OCI-M2 (cell line): ENCODE results near the gene SLC16A2.

ENCODE experiments used
- DNase-seq: peaks from one replicate; lab custom pipeline; 2025; ENCODE audit not compliant: unreplicated experiment; lab: John Stamatoyannopoulos, UW

Gene SLC16A2

GRCh38 chrX:74535086-74535407, 113.8 kb downstream of the SLC16A2 start:
- DNase-seq: no peak

GRCh38 chrX:74535408-74536151, 114.3 kb downstream of the SLC16A2 start:
- DNase-seq: no peak

GRCh38 chrX:74536152-74536831, 115.0 kb downstream of the SLC16A2 start:
- DNase-seq: peak; percentile 18

GRCh38 chrX:74536832-74537371, 115.6 kb downstream of the SLC16A2 start:
- no peak for DNase-seq

- no peak for DNase-seq
These were observed 119.4 kb downstream of the SLC16A2 start for GRCh38 chrX:74540635-74541249.

GRCh38 chrX:74545880-74546523, 124.7 kb downstream of the SLC16A2 start:
- no peak for DNase-seq

GRCh38 chrX:74546984-74547383, 125.7 kb downstream of the SLC16A2 start:
- DNase-seq: no peak

- DNase-seq: peak; percentile 6
These were observed 129.1 kb downstream of the SLC16A2 start for GRCh38 chrX:74550295-74550802.

GRCh38 chrX:74551934-74552333, 130.6 kb downstream of the SLC16A2 start:
- DNase-seq: no peak

- DNase-seq: no peak
These were observed 136.1 kb downstream of the SLC16A2 start for GRCh38 chrX:74557378-74557777.

- no peak for DNase-seq
These were observed 156.8 kb downstream of the SLC16A2 start for GRCh38 chrX:74578137-74578536.

GRCh38 chrX:74579597-74580198, 158.4 kb downstream of the SLC16A2 start:
- DNase-seq: no peak
